ENCODE data around the gene POMGNT1.

The POMGNT1 gene

DNA sequence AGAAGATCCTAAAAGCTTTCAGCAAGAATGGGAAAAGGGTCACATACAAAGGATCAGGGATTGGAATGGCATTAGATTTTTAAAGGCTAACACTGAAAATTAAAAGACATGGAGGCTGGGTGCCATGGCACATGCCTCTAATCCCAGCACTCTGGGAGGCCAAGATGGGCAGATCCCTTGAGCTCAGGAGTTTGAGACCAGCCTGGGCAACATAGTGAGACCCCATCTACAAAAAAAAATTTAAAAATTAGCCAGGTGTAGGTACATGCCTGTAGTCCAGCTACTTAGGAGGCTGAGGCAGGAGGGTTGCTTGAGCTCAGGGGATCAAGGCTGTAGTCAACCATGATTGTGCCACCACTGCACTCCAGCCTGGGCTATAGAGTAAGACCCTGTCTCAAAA is 17.3 kb upstream of the POMGNT1 start:
- FAIRE-seq (no peak), DNase-seq (ENCODE audit: insufficient read length, low spot score) (no peak)

DNA sequence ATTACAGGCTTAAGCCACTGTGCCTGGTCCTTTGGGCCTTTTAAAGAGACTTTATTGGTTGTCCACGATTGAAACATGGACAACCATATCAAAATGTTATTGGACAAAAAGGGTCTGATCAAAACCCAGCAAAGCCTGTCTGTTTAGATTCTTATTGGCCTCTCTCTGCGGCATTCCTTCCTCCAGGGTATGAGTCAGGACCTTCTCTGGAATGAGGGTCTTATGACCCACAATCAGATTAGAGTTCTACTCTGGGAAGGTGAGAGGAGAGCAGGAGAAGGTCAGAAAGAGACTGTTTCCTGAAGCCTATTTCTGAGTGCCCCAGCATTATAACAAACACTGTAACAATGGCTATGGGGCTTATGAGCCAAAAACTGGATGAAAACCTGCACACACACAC is 12.8 kb upstream of the POMGNT1 start:
- FAIRE-seq (no peak), DNase-seq (ENCODE audit: insufficient read length, low spot score) (no peak)

DNA sequence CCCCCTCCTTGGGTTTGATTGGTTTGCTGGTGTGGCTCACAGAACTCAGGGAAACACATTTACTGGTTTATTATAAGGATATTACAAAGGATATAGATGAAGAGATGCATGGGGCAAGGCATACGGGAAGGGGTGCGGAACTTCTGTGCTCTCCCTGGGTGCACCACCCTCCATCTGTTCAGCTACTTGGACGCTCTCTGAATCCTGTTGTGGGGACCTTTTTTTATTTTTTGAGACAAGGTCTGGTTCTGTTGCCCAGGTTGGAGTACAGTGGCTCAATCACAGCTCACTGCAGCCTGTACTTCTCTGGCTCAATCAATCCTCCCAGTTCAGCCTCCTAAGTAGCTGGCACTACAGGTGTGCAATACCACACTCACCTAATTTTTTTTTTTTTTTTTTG is 12.3 kb upstream of the POMGNT1 start:
- no peak for DNase-seq (ENCODE audit: insufficient read length, low spot score)
- no peak for FAIRE-seq

DNA sequence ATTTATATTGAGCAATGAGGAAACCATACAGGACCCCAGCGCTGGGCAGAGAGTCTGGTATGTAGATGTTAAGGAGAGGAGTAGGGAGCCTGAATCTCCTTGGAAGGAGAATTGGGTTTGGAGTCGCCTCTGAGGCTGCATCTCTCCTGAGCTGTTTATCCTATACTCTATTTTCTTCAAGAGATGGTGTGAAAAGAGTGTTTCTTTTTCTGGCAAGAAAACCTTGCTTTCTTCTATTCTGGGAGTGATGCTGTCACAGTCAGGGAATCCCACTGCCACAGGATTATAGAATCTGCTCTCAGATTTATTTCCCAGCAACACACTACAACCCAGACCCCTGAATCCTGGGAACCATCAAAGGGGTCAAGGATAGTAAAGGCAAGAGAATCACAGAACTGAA is 8.2 kb upstream of the POMGNT1 start:
- FAIRE-seq (no peak), DNase-seq (ENCODE audit: insufficient read length, low spot score) (no peak)

DNA sequence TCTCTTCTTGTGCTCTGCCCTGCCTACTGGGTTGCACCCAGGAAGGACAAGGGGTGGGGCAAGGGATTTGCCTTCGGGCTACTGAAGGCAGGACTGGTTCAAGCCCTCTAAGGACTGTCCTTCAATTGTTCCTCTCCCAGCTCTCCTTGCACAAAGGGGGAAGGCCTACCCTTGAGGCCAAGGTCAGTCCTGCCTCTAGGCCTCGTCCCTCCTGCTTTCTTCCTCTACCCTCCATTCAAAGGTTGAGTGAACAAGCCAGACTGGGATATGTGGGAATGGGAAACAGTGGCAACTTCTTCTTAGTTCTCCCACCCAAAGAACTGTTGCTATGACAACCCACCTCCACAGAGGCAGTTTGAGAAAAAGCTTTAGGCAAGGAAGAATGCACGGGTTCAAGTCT is 7.6 kb upstream of the POMGNT1 start:
- no peak for DNase-seq (ENCODE audit: insufficient read length, low spot score)
- no peak for FAIRE-seq

DNA sequence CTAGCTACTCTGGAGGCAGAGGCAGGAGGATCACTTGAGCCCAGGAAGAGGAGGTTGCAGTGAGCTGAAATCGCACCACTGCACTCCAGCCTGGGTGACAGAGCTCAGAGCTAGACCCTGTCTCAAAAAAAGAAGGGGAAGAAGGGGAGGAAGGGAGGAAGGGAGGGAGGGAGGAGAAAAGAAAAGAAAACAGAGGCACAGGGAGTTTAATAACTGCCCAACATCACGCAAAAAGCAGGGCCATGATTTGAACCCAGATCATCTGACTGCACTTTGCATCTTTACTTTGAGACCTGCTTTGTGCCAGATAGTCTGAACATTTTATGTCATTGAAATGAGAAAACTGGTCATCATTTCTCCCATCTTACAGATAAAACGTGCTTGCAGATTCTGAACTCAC is 6.9 kb upstream of the POMGNT1 start:
- DNase-seq (ENCODE audit: insufficient read length, low spot score): no peak
- FAIRE-seq: no peak

DNA sequence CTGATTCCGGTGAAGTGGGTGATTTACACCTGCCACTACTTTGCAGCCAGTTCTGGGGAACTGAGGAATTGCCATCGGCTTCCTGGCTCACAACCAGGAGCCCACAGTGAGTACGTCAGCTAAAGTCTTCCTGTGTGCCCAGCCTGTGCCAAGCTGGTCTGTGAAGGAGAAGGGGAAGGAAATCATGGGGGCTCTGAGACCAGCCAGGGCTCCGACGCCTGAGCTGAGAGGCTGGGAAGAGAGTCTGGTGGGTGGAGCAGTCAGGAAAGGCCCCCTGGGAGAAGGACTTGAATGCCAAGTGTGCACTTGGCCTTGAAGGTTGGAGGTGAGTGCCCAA is 6.1 kb upstream of the POMGNT1 start:
- DNase-seq (ENCODE audit: insufficient read length, low spot score): no peak
- no peak for FAIRE-seq

DNA sequence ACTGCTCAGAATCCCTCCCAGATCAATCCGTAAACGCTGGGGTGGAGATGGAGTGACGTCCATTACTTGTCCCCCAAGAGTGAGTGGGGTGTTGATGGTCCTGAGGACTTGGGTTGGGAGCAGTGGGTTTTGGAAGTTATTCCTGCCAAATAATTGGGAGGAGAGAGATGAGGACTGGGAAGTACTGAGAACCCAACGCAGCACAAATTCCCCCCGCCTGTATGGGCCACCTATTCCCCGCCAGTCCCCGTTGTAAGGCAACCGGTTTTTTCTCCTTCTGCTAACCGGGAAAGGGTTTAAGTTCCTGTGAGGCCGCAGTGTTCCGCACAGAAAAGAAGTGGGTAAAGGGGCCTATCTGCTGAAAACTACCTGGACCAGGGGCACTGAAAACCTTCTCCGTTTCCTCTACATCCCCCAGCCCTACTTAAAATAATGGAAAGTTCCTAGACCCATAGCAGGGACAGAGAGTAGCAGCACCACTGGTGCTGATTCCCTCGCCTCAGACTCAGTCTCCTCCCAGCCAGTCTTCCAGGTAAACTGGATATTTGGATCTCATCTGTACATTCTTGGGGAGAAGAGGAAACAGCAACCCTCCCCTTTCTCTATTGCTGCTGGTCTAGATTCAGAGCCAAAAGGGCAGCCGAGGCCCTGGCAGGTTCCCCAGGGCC is 5.6 kb upstream of the POMGNT1 start:
- no peak for DNase-seq (ENCODE audit: insufficient read length, low spot score)
- no peak for FAIRE-seq

DNA sequence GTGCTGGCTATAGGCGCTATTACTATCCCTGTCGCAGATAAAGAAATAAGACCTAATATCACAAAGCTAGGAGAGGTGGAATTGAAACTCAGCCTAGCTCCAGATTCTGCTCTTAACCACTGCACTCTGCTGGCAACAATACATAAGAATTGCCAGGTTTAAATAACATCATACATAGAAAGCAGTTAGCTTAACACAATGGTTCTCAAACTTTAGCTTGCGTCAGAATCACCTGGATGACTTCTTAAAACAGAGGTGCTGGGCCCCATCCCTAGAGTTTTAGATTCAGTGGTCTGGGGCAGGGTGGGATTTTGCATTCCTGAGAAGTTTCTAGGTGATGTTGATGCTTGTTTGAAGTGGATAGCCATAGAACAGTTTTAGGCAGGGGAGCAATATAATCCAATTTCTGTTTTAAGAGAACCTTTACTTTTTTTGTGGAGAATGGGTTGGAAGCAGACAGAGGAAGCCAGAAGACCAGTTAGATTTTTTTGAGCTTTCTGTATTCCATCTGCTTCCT is 1.1 kb upstream of the POMGNT1 start:
- DNase-seq (ENCODE audit: insufficient read length, low spot score): no peak
- no peak for FAIRE-seq

DNA sequence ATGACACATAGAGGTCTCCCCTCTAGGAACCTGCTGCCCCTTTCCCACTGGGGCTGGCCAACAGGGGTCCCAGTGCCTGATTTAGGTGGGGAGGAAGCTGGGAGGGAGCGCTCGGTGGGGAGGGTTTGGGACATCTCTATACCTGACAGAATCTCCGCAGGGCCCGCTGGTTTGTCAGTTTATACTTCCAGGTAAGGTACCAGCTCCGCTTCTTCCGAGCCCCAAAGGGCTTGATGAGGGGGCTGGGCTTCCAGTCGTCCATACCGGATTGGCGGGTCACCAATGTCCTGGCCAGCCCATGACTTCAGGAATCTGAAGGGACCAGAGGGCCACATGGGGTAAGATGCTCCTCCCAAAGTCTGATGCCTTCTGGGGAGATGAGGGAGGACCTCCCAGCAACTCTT is 672 bp downstream of the POMGNT1 start:
- FAIRE-seq (no peak), DNase-seq (ENCODE audit: insufficient read length, low spot score) (no peak)

DNA sequence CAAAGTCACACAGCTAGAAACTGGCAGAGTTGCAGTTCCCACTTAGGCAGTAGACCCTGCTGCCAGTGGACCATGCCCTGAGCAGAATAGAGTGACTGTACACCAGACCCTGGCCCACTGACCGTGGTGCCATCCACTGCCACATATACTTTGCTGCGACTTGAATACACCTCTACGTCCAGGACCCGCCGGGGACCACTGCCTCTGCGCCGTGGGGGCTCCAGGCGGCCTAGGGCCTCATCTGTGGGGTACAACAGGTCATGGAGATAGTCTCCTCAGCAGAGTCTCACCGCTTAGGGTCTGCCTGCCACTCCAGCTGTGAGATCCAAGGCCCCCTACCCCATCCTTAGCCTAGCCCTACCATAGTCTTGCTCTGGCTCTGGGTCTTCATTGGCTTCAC is 1.6 kb downstream of the POMGNT1 start:
- no peak for FAIRE-seq
- no peak for DNase-seq (ENCODE audit: insufficient read length, low spot score)

DNA sequence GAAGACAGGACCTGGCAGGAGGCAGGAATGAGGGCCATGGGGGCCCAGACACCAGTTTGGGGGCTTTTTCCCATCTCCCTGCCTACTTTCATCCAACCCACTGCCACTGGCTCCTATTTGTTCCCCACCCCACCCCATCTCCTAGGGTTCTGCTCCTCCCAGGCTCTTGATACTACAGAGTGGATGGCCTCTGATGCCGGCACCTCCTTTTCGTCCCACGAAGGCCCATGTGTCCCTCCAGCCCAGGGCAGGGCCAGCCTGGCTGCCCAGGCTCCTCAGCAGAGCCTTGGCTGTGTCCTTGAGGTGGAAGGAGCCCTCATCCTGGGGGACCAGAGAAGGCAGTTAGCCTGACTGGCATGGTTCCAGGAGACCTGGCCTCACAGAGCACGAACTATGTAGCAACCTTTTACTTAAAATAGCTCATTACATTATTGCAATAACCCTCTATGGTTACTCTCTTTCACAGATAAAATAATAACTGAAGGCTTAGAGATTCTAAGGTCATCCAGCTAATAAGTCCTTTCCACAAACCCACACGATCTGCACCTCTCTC is 3.5 kb downstream of the POMGNT1 start:
- DNase-seq (ENCODE audit: insufficient read length, low spot score) (no peak), FAIRE-seq (no peak)

DNA sequence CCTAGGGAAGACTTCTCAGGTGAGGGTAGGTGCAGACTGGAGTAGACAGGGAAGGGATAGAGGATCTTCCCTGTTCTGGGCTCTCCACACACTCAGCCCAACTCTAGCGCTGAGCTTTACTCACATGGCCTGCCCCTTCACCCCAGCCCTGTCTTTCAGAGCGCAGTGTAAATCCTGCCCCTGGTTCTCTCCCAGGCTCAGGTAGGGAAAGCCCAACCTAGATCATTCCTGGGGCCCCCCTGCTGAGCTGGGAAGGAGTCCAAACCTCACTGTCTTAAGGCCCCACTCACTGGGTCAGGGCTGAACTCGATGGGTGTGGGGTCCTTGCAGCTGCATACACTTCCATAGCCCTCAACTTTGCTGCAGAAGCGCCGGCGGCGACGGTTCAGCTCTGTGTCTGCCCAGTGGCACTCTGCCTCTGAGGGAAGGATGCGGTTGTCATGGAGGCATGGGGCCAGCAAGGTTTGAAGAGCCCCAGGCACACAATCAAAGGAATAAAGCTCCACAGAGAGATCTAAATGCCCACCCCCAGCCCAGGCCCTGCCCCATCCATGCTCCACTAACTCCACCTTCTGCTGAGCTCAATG is 4.2 kb downstream of the POMGNT1 start:
- FAIRE-seq (no peak), DNase-seq (ENCODE audit: insufficient read length, low spot score) (no peak)

DNA sequence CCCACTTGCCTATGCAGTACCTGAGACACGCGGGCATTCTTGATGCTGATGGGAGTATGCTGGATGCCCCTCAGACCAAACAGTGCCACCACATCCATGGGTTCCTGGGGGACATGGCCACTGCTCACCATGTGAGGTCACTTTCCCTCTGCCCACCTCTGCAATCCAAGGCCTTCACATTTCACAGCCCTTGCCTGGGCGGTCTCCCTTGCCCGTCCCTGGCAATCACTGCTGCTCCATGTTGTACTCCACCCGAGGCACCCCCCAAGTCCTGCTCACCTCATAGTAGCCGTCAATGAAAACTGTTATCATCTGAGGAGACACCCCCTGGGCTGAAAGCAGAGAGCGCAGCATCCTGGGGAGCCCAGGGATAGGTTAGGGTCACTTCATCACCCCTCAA is 4.9 kb downstream of the POMGNT1 start:
- FAIRE-seq: no peak

DNA sequence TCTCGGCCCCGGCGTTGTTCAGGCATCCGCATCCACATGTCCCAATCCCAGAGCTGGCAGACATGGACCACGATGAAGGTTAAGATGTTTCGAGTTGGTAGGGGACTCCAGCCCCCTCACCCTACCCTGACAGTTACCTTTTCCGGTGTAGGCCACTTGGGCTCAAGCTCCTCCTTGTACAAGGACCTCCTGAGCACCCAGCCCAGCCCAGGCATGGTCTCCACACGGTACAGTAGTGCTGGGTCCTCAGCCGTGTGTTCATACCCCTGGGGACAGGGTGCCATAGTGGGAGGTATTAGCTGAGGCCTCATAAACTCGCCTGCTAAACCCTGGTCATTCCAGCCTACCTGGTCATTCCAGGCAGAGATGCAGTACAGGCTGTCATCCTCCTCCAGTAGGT is 6.1 kb downstream of the POMGNT1 start:
- FAIRE-seq: no peak
- no peak for DNase-seq (ENCODE audit: insufficient read length, low spot score)

More for the DNA sequence above, 4.9 kb downstream of the POMGNT1 start:
- DNase-seq (ENCODE audit: insufficient read length, low spot score): no peak

DNA sequence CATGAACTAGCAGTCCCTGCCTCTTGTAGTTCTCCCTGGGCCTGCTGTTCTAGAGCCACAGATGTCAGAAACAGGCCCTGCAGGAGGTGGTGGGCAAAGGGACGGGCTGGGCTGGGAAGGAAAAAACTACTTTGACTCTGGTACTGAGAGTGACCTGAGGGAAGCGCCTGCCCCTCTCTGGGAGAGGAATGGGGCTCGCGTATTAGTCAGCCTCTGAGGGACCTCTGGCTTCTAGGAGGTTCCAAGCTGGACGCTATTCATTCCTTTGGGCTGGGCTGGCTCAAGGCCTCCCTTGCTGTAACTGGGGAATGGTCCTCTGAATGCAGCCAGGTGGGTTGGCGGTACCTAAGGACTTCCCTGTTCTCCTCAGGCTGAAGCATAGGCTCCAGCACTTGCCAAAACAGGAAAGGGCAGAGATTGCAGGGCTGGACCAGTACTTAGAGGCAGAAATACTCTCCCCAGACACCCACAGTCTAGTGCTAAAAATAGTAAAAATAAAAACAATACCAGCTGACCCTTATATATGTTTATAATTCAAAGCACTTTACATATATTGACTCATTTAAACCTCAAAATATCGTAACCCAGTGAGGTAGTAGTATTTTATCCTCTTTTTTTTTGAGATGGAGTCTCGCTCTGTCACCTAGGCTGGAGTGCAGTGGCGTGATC is 7.1 kb downstream of the POMGNT1 start:
- FAIRE-seq (no peak), DNase-seq (ENCODE audit: insufficient read length, low spot score) (no peak)

DNA sequence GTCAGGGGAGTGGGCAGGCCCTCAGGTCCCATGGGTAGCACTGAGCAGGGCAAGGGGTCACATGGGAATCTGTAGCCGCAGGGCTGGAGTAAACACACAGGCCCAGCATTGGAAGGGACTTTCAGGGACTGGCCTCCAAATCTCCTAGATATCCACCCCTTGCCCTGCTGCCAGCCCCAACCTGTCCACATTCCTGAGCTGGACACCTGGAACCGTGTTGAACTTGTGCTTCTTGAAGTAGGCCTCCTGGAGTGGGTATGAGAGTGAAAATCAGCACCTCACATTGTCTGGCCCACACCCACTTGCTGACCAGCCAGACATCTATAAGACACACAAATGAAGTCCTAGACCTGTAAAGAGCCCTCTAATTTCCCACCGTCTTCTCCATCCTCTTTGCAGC is 7.7 kb downstream of the POMGNT1 start:
- FAIRE-seq (no peak), DNase-seq (ENCODE audit: insufficient read length, low spot score) (no peak)

DNA sequence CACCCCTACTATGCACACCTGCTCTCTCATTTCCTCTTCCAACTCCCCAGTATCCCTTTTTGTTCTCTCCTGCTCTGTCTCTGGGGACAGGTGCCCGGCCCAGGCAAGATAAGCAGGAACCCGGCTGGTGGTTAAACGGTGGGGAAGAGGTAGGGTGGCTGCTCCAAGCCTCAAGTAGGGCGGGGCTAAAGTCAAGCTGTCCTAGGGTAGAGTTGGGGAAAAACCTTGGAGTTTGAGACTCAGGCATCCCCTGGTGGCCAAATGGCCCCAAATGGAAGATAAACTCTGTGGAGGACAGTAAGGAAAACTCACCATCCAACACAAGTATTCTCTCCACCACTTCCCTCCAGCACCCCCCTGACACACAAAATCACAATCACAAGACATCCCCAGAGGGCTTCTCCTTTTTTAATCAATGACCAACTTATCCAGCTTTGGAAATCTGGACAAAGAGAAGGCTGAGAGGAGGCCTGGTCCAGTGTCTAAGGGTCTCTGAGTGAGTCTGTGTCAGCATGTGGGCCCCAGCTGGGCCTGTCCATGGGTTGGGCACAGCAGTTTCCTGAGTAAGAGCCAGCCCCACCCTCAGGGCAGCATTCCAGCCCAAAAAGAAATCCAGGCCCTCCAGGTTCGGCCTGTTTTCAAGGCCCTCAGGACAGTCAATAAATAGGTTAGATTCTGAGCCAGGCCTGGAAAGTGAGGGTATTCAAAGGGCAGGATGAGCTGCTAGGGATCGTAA is 9.8 kb downstream of the POMGNT1 start:
- no peak for FAIRE-seq

DNA sequence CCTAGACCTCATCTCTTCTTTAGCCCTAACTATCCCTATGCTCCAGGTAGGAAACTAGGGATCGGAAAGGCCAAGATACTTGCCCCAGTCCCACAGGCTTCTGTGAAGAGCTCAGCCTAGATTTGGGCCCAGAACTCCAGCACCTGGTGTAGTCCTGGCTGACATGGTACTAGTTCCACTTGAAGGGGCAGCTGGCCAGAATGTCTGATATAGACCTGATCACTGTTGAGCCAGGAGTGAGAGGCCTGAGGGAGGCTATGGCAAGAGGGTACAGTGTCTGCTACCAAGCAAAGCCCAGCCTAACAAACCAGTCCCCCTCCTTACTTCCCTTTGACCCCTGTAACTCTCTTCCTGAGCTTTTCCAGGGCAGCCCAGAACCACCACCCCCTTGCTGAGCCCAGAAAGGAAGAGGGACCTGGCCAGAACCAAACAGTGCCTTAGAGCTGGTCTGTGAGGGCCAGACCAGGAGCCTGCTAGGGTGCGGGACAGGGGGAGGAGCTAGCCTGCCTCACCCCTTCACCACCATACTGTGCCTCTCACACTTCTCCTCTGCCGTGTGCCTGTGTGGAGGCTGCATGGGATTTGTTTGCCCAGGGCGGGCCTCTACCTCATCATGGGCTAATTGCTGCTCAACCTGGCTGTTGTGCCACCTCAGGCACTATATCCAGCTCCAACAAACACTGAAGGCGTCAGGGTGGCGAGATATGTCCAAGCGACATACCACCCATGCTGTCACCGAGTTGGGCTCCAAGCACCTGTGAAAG is 10.9 kb downstream of the POMGNT1 start:
- DNase-seq (ENCODE audit: insufficient read length, low spot score) (no peak), FAIRE-seq (no peak)

More for the DNA sequence above, 9.8 kb downstream of the POMGNT1 start:
- no peak for DNase-seq (ENCODE audit: insufficient read length, low spot score)

DNA sequence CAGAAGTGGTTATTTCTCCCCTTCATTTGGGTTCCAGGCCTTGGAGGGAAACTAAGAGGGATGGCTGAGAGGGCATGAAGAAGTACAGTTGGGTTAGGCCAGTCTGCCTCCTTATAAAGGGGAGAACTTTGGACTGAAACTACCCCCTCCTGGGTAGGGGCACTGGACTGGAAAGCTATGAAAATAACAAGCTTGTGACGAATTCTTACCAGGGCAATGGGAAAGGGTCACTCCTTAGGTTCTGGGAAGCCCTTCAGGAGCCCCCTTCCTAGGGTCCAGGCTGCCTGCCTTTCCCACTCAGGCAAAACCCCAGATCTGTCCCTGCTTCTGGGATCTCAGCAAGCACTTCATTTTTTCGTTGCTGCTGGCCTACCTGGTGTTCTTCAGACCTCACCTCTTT is 12.2 kb downstream of the POMGNT1 start:
- FAIRE-seq (no peak), DNase-seq (ENCODE audit: insufficient read length, low spot score) (no peak)

Data from HTR-8/SVneo (cell line).